ENCODE measurements around the gene WNT16.
"Not testable (repeated sequence)": the region's sequence is repeated elsewhere in the genome, so short reads cannot be mapped to it uniquely, and the experiment has no call there.

Gene WNT16

GRCh38 chr7:121328508-121329190 lies at the start of gene WNT16:
Gene WNT16 (plus strand): TSS chr7:121329000. CDS start chr7:121329293, 293 bp downstream.
- DNase-seq: no peak

GRCh38 chr7:121279060-121279620 lies 49.7 kb upstream of the WNT16 start:
- DNase-seq: no peak

- no peak for DNase-seq
Observed at GRCh38 chr7:121279822-121280221, 49.0 kb upstream of the WNT16 start.

DNA sequence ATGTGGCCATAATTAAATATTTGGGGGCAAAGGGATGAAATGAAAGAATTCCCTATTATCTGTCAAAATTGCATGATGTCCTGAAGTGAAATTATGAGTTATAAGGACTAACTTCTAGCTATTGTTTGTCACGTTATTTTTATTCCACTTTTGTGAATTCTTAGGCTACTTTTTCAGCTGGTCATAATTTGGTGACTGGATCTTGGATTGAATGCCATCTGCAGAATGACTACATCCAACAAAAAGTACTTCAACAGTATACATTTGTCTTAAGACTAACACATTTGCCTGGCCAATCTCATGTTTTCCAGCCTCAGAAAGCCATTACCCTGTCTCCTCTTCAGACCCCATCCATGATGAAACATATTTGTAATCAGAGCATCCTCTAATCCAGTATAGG lies 48.1 kb upstream of the WNT16 start:
- DNase-seq: no peak

GRCh38 chr7:121282129-121282528 lies 46.7 kb upstream of the WNT16 start:
- no peak for DNase-seq

DNA sequence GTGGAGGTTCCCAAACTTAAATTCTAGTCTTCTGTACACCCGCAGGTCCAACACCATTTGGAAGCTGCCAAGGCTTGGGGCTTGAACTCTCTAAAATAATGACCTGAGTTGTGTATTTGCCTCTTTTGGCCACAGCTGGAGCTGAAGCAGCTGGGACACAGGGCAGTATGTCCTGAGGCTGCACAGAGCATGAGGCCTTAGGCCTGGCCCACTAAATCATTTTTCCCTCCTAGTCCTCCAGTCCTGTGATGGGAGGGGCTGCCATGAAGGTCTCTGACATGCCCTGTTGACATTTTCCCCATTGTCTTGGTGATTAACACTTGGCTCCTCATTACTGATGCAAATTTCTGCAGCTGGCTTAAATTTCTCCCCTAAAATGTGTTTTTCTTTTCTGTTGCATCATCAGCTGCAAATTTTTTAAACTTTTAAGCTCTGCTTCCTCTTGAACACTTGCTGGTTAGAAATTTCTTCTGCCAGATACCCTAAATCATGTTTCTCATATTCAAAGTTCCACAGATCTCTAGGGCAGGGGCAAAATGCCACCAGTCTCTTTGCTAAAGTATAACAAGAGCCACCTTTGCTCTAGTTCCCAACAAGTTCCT lies 43.6 kb upstream of the WNT16 start:
- DNase-seq: no peak

DNA sequence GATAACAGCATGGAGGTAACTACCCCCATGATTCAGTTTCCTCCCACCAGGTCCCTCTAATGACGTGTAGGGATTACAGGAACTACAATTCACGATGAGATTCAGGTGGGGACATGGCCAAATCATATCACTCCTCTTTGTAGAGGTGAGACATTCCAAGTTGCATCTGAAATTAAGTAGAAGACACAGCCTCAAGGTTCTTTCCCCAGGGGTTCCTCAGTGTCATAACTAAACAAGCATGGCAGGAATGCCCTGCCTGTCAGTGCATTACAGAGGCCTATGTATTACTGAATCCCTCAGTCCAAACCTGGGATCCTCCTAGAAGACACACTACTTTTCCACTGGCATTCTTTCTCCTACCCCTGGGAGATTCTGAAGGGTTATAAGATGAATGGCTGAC lies 42.6 kb upstream of the WNT16 start:
- no peak for DNase-seq

DNA sequence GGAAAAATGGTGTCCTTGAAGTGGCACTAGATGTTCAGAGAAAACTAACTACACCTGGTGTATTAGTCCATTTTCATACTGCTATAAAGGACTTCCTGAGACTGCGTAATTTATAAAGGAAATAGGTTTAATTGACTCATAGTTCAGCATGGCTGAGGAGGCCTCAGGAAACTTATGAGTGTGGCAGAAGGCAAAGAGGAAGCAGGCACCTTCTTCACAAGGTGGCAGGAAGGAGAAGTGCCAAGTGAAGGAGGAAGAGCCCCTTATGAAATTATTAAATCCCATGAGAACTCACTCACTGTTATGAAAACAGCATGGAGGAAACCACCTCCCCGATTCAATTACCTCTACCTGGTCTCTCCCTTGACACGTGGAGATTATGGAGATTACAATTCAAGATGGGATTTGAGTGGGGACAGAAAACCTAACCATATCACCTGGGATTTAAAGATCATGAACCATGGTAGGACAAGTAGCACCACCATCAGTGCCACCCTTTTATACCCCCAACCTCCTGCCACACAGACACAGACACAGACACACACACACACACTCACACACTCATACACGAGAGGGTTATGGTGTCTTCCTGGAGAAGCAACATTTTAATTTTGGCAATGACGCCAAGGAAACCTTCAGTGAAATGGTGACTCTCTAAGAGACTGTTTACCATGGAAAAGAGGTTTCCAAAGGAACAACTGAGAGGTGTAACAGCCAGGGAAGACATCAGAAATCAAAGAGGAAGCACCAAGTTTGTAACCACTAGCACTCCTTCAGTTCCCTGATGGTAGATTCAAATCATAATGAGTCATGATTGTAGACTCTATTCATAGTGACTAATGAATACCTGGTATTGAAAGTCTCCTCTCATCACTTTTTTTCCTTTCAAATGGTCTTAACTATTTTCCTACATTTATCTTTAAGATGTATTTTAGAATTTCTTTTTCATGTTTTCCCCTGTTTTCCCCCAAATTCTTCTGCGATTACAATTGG lies 41.8 kb upstream of the WNT16 start:
- no peak for DNase-seq

DNA sequence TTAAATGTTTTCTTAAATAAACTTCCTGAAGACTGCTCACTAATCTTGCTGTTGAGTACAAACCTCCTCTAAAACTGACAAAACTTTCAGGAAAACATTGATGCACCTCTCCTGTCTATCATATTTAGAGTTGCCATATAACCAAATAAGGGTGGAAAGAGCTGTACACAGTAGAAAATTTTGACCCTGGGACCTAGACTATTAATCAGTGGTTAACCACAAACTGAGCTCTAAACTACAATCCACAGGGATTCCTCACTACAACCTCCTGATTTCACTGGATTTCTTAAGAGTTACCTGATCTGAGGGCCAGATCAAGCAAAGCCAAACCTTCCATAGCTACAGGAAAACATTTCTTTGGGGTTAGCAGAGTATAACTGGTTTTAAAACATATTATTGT lies 39.9 kb upstream of the WNT16 start:
- no peak for DNase-seq

- DNase-seq: not testable (repeated sequence)
Observed at GRCh38 chr7:121289930-121290329, 38.9 kb upstream of the WNT16 start.

DNA sequence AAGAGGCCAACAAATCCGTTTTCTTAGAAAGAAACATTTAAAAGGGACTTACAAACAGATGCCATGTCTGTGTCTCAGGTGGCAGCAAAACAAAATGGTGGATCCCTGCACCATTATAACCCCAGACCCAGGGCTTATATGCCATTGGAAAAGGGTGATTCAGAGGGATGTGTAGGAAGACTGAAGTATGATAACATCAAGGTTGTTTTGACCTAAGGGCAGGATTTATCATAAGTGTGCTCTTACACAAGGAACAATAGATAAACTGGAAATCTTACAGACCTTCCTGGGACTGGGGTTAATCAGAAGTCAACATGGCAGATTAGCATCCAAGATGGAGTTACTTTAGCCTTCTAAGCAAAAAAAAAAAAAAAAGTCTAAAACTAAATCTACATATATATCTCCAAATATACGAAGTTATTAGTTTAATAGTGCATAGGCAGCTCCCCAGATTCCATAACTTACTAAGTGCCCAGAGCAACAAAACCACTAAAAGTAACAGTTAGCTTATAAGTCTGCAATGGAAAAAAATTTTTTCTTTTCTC lies 34.3 kb upstream of the WNT16 start:
- DNase-seq: no peak

DNA sequence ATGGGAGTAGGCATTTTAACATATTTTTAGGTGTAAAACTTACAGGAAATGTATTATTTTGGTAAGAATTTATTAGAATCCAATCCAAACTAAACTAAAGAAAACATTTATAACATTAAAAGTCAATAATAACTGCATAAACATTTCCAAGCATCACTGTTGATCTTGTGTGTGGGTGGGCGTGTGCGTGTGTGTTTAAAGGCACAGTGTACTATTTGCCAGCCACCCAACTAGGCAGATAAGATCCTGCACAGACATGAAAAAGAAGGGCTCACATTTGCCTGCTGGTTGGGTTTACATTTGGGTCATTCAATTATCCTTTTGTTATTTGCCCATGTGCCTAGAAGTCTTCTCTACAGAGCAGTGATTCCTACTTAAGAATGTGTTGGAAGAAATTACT lies 31.0 kb upstream of the WNT16 start:
- DNase-seq: no peak

DNA sequence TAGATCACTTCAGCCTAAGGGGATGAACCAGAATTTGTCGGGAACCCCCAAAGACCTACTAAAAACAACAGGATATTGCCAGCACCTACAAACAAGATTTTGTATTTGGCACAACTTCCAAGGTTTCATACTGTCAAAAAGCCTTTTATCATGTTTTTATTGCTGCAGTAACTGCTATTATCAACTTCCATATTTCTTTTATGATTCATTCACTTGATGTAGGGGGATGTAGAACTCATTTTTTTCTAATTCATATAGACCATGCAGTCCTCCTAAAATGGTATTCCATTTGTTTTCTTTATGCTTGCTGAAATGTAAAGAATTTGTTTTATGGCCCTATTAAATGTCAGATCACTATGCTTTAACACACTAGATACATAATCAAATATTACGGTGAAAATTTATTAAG lies 30.0 kb upstream of the WNT16 start:
- DNase-seq: no peak

DNA sequence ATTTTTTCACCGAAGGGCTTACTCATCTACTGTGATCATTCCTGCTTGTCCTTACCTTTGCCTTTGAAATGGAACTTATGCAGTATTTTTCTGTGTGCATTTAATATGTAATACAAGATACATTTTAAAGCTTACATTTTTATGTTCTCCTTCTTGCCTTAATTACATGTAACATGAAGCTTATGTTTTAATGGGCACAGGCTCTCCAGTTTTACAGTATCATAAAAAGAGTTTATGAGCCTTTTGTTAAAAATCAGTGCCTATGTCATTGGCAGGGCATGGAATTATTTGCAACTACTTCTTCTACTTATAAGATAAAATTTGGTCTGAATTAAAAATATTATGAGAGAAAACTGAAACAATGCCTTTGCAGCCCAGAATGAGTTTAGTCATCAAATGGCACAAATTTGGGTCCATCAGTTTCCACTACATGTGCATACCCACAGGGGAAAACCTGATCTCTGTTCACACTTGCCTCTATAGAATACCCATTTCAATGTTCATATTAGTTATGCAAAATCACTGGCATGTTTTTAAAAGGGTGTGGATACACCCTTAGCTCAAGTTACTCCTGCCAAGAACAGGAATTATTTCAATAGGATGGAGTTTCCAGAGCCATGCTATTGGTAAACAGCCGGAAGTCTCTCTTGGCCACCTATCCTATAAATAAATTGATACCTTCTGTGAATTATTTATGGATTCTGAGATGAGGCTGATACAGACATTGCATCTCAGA lies 27.9 kb upstream of the WNT16 start:
- DNase-seq: no peak

GRCh38 chr7:121301446-121302213 lies 27.2 kb upstream of the WNT16 start:
- DNase-seq: no peak

DNA sequence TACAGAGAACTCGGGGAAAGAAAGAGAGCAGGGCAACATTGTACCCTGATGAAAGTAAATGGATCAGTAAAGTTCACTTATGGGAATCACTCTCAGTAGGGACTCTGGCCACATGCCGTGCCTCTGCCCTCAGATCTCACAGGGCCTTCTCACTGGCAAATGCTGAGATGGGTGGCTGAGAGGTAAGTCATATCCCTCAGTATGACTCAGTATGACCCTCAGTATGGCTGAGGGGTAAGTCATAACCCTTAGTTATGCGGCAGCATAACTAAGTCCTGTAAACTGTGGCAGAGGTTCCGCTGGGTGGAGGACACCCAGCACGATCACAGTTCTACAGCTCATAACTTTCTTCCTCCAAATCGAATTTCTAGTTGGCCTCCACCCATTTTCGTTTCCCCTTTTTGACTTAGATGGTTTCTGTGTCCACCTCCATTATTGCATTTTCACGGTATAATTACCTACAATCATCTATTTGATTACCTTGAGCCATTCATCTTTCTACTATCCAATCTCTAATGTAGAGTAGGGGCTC lies 26.5 kb upstream of the WNT16 start:
- DNase-seq: no peak

DNA sequence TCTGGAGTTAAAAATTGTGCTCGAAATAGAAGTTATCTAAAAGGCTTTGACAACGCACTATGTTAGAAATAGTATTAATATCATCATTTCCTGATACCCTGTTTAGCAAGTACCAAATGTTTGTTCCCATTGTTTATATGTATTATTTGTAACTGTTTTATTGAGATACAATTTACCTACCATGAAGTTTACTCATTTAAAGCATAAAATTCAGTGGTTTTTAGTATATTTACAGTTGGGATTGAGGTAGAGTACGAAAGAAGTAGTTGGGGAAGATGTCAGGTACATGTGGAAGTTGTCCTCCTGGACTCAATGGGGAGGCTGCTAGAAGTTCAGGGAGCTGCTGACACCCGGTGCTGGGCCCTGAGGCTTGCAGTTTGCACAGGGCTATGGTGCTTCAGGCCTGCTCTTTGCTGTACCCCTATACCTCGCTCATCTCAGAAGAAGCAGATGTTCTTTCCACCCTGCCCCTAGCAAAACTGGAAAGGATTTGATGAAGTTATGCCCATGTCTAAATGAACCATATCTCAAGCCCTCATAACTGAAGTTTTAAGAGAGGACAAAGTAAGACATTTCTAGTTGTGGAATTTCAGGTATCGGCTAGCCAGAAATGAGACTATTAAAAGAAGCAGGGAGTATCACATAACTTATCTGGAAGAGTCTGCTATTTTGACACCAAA lies 25.2 kb upstream of the WNT16 start:
- DNase-seq: no peak

DNA sequence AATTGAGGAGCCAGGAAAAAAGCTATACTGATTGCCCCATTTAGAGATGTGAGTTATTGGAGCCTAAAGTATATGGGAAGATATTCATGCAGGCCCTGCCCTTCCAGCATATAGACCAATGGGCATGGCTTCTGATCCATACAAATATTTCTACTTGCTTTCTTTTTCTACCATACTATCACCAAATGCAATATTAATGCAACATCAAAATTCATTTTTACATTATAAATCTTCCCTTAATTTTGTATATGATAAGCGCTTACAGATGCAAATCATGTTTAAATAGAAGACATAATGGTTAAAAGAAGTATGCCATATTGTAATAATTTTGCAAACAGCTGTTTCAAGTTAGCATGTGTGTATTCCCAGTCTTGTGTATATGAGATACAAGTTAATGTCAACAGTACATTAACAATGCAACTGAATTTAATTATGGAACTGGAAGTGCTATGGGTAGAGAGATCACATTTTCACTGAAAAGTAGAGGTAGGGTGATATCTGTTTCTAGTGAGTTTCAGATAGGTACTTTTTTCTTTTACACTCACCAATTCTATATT lies 24.6 kb upstream of the WNT16 start:
- no peak for DNase-seq

- DNase-seq: no peak
Observed at GRCh38 chr7:121305109-121305508, 23.7 kb upstream of the WNT16 start.

DNA sequence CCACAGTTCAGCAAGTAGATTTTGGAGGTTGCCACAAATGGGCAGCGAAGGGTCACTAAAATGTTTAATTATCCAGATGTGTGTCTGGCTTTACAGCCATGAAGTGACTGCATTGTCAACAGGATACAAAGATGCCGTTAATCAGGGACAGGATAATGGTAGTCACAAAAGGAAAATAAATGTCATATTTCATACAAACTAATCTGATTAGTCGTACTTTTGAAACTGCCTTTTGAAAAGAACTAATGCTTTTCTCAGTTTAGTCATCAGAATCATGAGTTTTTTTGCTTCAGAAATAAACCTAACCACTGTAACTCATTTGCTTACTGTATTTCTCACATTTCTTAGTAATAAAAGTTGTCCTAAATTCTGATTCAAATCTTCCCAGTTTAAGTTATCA lies 22.2 kb upstream of the WNT16 start:
- DNase-seq: no peak

Measured in NCI-H187 treated with DMSO at 0.1 percent for 48 hours (cell line).